Mesendoderm (in vitro differentiated cells): ENCODE measurements around the gene WDR72.
"Not testable (repeated sequence)": the region's sequence is repeated elsewhere in the genome, so short reads cannot be mapped to it uniquely, and the experiment has no call there.

ENCODE experiments used
- DNase-seq: peaks from one replicate; pipeline ENCODE4 v3.0.0; 2013
- H2AK5ac ChIP-seq: 2 replicates; pipeline ENCODE4 v1.6.1; 2013; ENCODE audit warnings: low read length, inconsistent platforms
- H2BK120ac ChIP-seq: 2 replicates; pipeline ENCODE4 v1.6.1; 2013; ENCODE audit warnings: low read depth, mild to moderate bottlenecking, low read length, moderate library complexity, mixed read lengths
- H2BK15ac ChIP-seq: replicated peaks from 2 replicates; pipeline ENCODE4 v1.6.1; 2013; ENCODE audit warnings: low read depth, mild to moderate bottlenecking, moderate library complexity
- H2BK5ac ChIP-seq: 2 replicates; pipeline ENCODE4 v1.6.1; 2013; ENCODE audit warnings: low read length, inconsistent platforms
- H3K18ac ChIP-seq: 2 replicates; pipeline ENCODE4 v1.6.1; 2013; ENCODE audit warnings: mild to moderate bottlenecking, low read length, mixed read lengths
- H3K23ac ChIP-seq: one replicate; pipeline ENCODE4 v1.6.1; 2013; ENCODE audit warnings: low read length
- H3K27ac ChIP-seq: 2 replicates; pipeline ENCODE4 v1.5.1; 2013; ENCODE audit warnings: low read depth, mild to moderate bottlenecking, inconsistent platforms, low read length, moderate library complexity
- H3K27me3 ChIP-seq: 2 replicates; pipeline ENCODE4 v1.6.1; 2013; ENCODE audit warnings: low read length, control low read depth, mild to moderate bottlenecking, inconsistent platforms; ENCODE audit not compliant: insufficient read depth, poor library complexity
- H3K36me3 ChIP-seq: 2 replicates; pipeline ENCODE4 v1.6.1; 2013; ENCODE audit warnings: low read length, inconsistent platforms; ENCODE audit not compliant: control insufficient read depth, insufficient read depth
- H3K4ac ChIP-seq: one replicate; pipeline ENCODE4 v1.6.1; 2013; ENCODE audit warnings: low read depth, mild to moderate bottlenecking, low read length, moderate library complexity
- H3K4me1 ChIP-seq: 2 replicates; pipeline ENCODE4 v1.6.1; 2013; ENCODE audit warnings: low read depth, low read length, inconsistent platforms; ENCODE audit not compliant: control insufficient read depth
- H3K4me2 ChIP-seq: 2 replicates; pipeline ENCODE4 v1.6.1; 2013; ENCODE audit warnings: low read length
- H3K4me3 ChIP-seq: 2 replicates; pipeline ENCODE4 v1.5.1; 2013; ENCODE audit warnings: mild to moderate bottlenecking, low read length
- H3K56ac ChIP-seq: one replicate; pipeline ENCODE4 v1.6.1; 2013; ENCODE audit warnings: low read length
- H3K79me1 ChIP-seq: 2 replicates; pipeline ENCODE4 v1.6.1; 2013; ENCODE audit warnings: low read length, inconsistent platforms
- H3K79me2 ChIP-seq: 2 replicates; pipeline ENCODE4 v1.6.1; 2013; ENCODE audit warnings: mild to moderate bottlenecking, low read length; ENCODE audit not compliant: control insufficient read depth, insufficient read depth
- H3K9ac ChIP-seq: 2 replicates; pipeline ENCODE4 v1.6.1; 2013; ENCODE audit warnings: low read length, inconsistent platforms
- H4K5ac ChIP-seq: one replicate; pipeline ENCODE4 v1.6.1; 2013; ENCODE audit warnings: low read length
- H4K8ac ChIP-seq: one replicate; pipeline ENCODE4 v1.6.1; 2013; ENCODE audit warnings: low read depth, mild to moderate bottlenecking, control low read depth, low read length, moderate library complexity
- WGBS: extraction: QIAGEN DNeasy Blood & Tissue Kit; methylation state at CpG from one replicate; pipeline ENCODE4 v1.1.7; 2013; ENCODE audit warnings: low lambda C conversion rate, missing lambda C conversion rate; ENCODE audit not compliant: insufficient coverage; ENCODE audit errors: extremely low coverage; 5-methylcytosine and 5-hydroxymethylcytosine counted together

WDR72 gene

GRCh38 chr15:53789654-53790375, 30.4 kb upstream of the WDR72 start:
- H3K4me2 ChIP-seq, result no peak overlapping the region
- H3K9ac ChIP-seq, result no peak overlapping the region
- no peak overlapping the region for H2BK5ac ChIP-seq
- no peak overlapping the region for H2BK15ac ChIP-seq
- no peak overlapping the region for H3K56ac ChIP-seq
- H3K23ac ChIP-seq, result no peak overlapping the region
- no peak overlapping the region for H4K8ac ChIP-seq
- no peak overlapping the region for H3K4me3 ChIP-seq
- H3K18ac ChIP-seq, result no peak overlapping the region
- no peaks in the 10 kb centered on the region for H3K79me2 ChIP-seq
- H3K36me3 ChIP-seq, result no peaks in the 10 kb centered on the region
- WGBS, result no CpG with 5 or more reads among the region's 2 CpGs
- H3K4ac ChIP-seq, result no peak overlapping the region
- no peaks in the 10 kb centered on the region for H3K79me1 ChIP-seq
- no peak overlapping the region for H2BK120ac ChIP-seq
- no peaks in the 10 kb centered on the region for H3K27me3 ChIP-seq
- H3K27ac ChIP-seq, result no peak overlapping the region
- DNase-seq, result no peak
- no peak overlapping the region for H2AK5ac ChIP-seq
- no peak overlapping the region for H4K5ac ChIP-seq
- no peaks in the 10 kb centered on the region for H3K4me1 ChIP-seq

GRCh38 chr15:53786401-53786800, 26.9 kb upstream of the WDR72 start:
- H3K79me2 ChIP-seq, result no peaks in the 10 kb centered on the region
- H3K56ac ChIP-seq, result no peak overlapping the region
- WGBS, result no CpG with 5 or more reads among the region's 2 CpGs
- H3K18ac ChIP-seq, result no peak overlapping the region
- no peak for DNase-seq
- H2BK5ac ChIP-seq, result no peak overlapping the region
- no peak overlapping the region for H3K9ac ChIP-seq
- H2BK15ac ChIP-seq, result no peak overlapping the region
- no peak overlapping the region for H4K8ac ChIP-seq
- H3K4ac ChIP-seq, result no peak overlapping the region
- no peak overlapping the region for H3K27ac ChIP-seq
- no peaks in the 10 kb centered on the region for H3K36me3 ChIP-seq
- H2AK5ac ChIP-seq, result no peak overlapping the region
- no peak overlapping the region for H3K4me2 ChIP-seq
- H3K23ac ChIP-seq, result no peak overlapping the region
- no peaks in the 10 kb centered on the region for H3K4me1 ChIP-seq
- H3K27me3 ChIP-seq, result no peaks in the 10 kb centered on the region
- no peak overlapping the region for H4K5ac ChIP-seq
- H2BK120ac ChIP-seq, result no peak overlapping the region
- no peak overlapping the region for H3K4me3 ChIP-seq
- H3K79me1 ChIP-seq, result no peaks in the 10 kb centered on the region

- no CpG with 5 or more reads among the region's 2 CpGs for WGBS
These were observed 25.8 kb upstream of the WDR72 start for GRCh38 chr15:53785241-53785640.

GRCh38 chr15:53762916-53763315, 3.5 kb upstream of the WDR72 start:
- H3K27ac ChIP-seq, result no peak overlapping the region
- H3K4me2 ChIP-seq, result no peak overlapping the region
- no peaks in the 10 kb centered on the region for H3K4me1 ChIP-seq
- H3K9ac ChIP-seq, result no peak overlapping the region
- no peak overlapping the region for H2BK120ac ChIP-seq
- no peak overlapping the region for H2AK5ac ChIP-seq
- H3K18ac ChIP-seq, result no peak overlapping the region
- H3K36me3 ChIP-seq, result no peaks in the 10 kb centered on the region
- no peak for DNase-seq
- no peak overlapping the region for H4K8ac ChIP-seq
- no peaks in the 10 kb centered on the region for H3K79me2 ChIP-seq
- no peak overlapping the region for H4K5ac ChIP-seq
- H3K4ac ChIP-seq, result no peak overlapping the region
- no peaks in the 10 kb centered on the region for H3K79me1 ChIP-seq
- H3K23ac ChIP-seq, result no peak overlapping the region
- no CpG with 5 or more reads among the region's 2 CpGs for WGBS
- H3K27me3 ChIP-seq, result peaks cover 8% of the 10 kb centered on the region
- H3K56ac ChIP-seq, result no peak overlapping the region
- no peak overlapping the region for H2BK15ac ChIP-seq
- no peak overlapping the region for H3K4me3 ChIP-seq
- no peak overlapping the region for H2BK5ac ChIP-seq

More at GRCh38 chr15:53785241-53785640, 25.8 kb upstream of the WDR72 start:
- H3K27ac ChIP-seq, H3K4me3 ChIP-seq, DNase-seq, H3K36me3 ChIP-seq, H3K56ac ChIP-seq, H2BK15ac ChIP-seq, H2BK5ac ChIP-seq, H4K8ac ChIP-seq, H4K5ac ChIP-seq, H3K9ac ChIP-seq, H3K4ac ChIP-seq, H3K23ac ChIP-seq, H3K4me2 ChIP-seq, H3K27me3 ChIP-seq, H2AK5ac ChIP-seq, H3K4me1 ChIP-seq, H2BK120ac ChIP-seq, H3K79me2 ChIP-seq, H3K79me1 ChIP-seq, H3K18ac ChIP-seq: not testable (repeated sequence)

- Histone ChIP-seq H3K27me3 (peaks cover 8% of the 10 kb centered on the region), H2BK15ac (no peak overlapping the region), H2BK5ac (no peak overlapping the region), H3K79me1 (no peaks in the 10 kb centered on the region), H2BK120ac (no peak overlapping the region), H2AK5ac (no peak overlapping the region), H3K18ac (no peak overlapping the region), H3K4me2 (no peak overlapping the region), H3K9ac (no peak overlapping the region), H3K36me3 (no peaks in the 10 kb centered on the region), H3K79me2 (no peaks in the 10 kb centered on the region), H3K4me3 (no peak overlapping the region), H3K27ac (no peak overlapping the region), H3K56ac (no peak overlapping the region), H3K4ac (no peak overlapping the region), H3K4me1 (no peaks in the 10 kb centered on the region), H4K5ac (no peak overlapping the region), H3K23ac (no peak overlapping the region), H4K8ac (no peak overlapping the region)
- no CpG with 5 or more reads among the region's 7 CpGs for WGBS
- peak; percentile 6 for DNase-seq
These were observed 1.1 kb downstream of the WDR72 start for GRCh38 chr15:53758412-53758811.

GRCh38 chr15:53757906-53758305, 1.6 kb downstream of the WDR72 start:
- Histone ChIP-seq H2AK5ac (no peak overlapping the region), H4K8ac (no peak overlapping the region), H3K36me3 (no peaks in the 10 kb centered on the region), H2BK5ac (no peak overlapping the region), H3K79me2 (no peaks in the 10 kb centered on the region), H3K23ac (no peak overlapping the region), H3K4me1 (no peaks in the 10 kb centered on the region), H3K27ac (no peak overlapping the region), H2BK120ac (no peak overlapping the region), H3K9ac (no peak overlapping the region), H3K56ac (no peak overlapping the region), H3K4me3 (no peak overlapping the region), H3K18ac (no peak overlapping the region), H3K4ac (no peak overlapping the region), H3K27me3 (peaks cover 6% of the 10 kb centered on the region), H4K5ac (no peak overlapping the region), H3K79me1 (no peaks in the 10 kb centered on the region), H2BK15ac (no peak overlapping the region), H3K4me2 (no peak overlapping the region)
- no peak for DNase-seq
- WGBS, result no CpG with 5 or more reads among the region's 6 CpGs
